HUDEP-2 (cell line): ENCODE data around the gene TSTD1.
"Not testable (repeated sequence)": the region's sequence is repeated elsewhere in the genome, so short reads cannot be mapped to it uniquely, and the experiment has no call there.

Experiments used
- DNase-seq, 76 experiments: peaks; one replicate each; lab custom pipeline; 2025; ENCODE audit not compliant: unreplicated experiment in 76 of 76; lab: John Stamatoyannopoulos, UW

TSTD1 gene

DNA sequence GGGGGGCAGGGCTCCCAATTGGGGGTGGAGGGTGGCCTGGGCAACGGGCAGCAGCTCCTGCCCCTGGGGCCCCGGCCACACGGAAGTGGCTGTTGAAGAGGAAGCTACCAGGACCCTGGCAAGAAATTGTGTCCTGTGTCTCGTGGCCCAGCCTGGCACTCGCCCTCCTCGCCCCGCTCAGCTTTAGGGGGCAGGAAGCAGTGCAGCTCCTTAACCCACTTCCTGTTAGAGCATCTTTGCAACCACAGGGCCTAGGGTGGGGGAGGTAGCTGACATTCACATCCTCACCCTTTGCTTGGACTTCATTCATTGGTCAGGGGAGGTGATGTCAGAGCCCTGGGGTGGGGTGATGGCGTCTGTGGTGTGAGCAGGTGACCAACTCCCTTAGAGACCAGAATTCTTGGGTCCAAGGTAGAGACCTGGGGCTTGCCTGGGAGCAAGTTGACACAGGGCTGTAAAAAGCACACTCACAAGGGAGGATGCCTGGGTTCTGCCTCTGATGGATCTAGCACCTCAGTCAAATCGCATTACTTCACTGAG lies 31.0 kb upstream of the TSTD1 start, which contains the start of gene ARHGAP30:
TSS of gene ARHGAP30 (minus strand) at position 161 of the 540 bp plus-strand sequence. CDS start 267 bp downstream, outside the sequence.
- peak in 1 of 76 experiments; percentile 24 for DNase-seq

DNA sequence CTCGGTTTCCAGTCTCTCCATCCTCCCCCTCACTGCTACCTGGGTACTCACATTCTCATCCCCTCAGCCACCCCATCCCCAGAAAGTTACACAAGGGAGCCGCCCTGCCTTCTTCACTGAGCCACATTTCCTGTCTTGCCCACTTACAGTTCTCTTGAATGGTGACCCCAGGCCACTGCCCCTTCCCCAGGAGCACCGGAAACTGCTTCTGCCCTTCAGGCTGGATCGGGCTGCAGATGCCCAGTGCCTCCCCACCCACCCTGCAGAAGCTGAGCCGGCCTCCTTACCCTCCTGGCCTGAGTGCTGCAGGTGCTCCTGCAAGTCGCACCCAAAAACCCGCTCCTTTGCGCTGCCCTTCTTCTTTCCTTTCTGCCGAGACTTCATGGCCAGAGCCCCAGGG lies 30.5 kb upstream of the TSTD1 start:
- DNase-seq: no peak

- DNase-seq: peak in 18 of 76 experiments; percentile 2 to 36 (median 20)
Observed at GRCh38 chr1:161068306-161069234, 29.8 kb upstream of the TSTD1 start.

GRCh38 chr1:161066694-161067093 lies 27.9 kb upstream of the TSTD1 start:
- DNase-seq: no peak

GRCh38 chr1:161065681-161066080 lies 26.9 kb upstream of the TSTD1 start:
- not testable (repeated sequence) for DNase-seq

- DNase-seq: not testable (repeated sequence)
Observed at GRCh38 chr1:161063936-161064335, 25.2 kb upstream of the TSTD1 start.

- DNase-seq: no peak
Observed at GRCh38 chr1:161061419-161061818, 22.7 kb upstream of the TSTD1 start.

- DNase-seq: no peak
Observed at GRCh38 chr1:161059293-161059692, 20.5 kb upstream of the TSTD1 start.

DNA sequence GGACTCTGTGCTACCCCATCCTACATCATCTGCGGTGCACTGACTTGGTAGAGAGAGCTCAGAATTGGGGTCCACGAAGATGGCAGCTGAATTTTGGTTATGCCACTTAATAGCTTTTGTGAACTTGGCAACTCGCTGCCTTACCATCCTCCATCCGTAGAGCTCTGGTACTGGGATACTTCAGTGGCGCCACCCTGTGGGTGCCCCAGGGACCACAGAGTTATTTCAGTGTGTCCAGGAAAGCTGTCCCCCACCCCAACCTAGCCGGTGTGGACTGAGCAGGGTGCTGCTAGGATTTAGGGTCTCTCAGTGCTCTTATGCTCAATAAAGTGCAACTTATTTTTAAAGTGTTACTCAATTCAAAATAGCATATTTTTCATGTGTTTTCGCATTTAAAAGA lies 16.0 kb upstream of the TSTD1 start:
- peak in 2 of 76 experiments; percentile 13 for DNase-seq

DNA sequence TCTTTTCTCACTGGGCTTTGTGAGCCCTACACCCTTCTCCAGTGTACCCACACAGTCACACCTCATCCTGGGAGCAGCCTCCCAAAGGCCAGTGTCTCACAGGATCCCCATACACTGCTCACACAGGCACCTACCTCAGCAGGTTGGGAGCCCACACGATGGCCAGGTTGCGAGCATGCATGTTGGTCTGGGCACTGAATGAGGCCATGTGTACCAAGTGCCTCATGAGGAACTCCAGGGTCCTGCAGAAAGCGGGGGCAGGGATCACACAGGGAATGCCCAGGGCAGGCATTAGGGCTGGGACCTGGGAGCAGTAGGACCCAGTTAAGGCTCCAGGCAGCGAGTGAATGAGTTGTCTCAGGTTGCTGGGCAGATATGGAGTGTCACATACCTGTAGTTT lies 15.5 kb upstream of the TSTD1 start:
- no peak for DNase-seq

DNA sequence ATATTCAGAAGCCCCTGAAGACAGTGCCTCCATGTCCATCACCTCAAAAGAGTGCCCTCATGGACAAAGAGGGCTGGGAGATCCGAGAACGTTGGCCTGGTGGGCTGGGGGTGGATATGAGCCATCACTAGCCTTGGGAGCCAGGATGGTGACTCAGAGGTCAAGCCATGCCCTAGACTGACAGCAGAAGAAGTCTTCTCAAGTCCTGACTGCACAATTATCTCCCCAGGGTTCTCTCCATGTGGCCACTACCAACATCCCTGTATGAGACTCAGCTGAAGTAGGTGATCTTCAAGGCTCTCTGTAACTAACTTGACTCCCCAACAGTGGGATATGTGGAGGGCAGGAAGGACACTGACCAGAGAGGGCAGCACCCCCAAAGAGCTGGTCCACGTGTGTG lies 14.1 kb upstream of the TSTD1 start:
- DNase-seq: no peak

DNA sequence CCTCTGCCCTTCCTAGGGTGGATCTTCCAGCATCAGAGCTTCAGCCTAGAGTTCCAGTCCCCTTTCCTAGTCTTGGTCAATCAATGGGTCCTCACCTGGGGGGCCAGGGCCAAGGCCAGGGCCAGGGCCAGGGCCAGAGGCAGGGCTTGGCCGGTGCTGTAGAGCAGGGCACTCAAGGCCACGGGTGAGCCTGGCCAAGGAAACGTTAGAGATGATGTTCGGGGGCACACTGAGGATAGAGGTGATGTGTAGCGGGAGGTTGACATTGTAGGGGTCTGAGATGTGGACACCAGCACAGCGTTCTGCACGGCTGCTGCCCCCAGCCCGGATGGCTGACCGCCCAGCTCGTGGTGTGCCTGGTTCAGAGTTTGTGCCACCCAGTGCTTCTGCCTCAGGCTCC lies 12.5 kb upstream of the TSTD1 start:
- no peak for DNase-seq

DNA sequence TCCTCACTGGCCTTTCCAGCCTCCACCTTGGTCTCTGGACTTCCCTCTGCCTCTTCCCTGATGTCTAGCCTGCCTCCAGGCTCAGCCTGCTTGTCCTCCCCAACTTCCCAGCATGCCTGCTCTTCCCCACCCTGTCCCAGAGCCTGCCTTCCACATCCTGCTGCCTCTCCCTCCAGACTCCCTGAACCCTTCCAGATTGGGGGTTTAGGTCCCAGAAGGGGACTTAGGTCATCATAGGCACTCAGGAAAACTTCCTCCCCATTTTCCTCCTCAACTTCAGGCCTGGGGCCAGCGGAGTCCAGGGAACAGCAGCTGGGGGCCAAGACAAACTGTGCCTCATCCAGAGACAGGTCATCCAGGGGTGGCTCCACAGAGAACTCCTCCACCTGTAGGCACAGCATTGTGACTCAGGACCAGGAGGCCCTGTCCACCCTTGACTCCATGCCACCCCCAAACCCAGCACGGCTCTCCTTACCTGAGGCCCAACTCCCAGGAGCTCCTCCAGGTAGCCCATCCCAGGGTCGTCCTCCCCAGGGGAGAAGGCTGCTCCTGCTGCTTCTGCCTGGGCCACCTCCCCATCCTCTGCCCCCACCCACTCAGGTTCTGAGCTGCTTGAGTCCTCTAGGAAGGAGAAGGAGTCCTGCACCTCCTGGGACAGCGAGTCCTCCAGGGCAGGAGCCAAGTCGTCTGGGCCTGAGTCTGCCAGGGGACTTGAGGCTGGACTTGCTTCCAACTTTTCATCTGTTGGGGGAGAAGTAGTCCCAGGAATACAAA lies 10.4 kb upstream of the TSTD1 start:
- DNase-seq: no peak

GRCh38 chr1:161047436-161048420 lies 9.0 kb upstream of the TSTD1 start:
- no peak for DNase-seq

DNA sequence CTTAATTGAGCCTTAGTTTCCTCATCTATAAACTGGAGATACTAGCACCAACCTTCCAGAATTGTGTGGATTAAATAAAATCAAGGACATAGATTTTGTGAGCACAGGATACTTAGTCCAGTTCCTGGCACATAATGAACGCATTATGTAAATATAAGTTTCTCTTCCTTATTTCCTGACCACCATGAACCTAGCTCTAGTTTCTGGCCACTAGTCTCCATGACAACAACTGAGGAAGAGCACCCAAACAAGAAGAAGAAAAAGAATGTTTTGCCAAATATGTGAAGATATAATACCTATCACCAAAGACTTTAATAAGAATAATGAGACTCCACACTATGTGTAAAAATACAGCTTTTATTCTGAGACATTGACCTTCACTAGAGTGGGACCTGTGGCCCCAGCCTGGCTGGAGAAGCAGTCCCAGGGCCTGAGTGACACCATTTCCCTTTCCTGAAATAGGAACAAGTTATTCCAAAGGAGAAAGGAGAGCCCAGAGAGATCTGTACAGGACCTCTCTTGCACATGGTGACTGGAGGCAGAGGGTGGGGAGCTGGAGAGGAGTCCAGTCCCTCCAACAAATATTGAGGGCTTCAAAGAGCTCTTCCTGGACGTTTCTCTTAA lies 8.0 kb upstream of the TSTD1 start:
- DNase-seq: no peak

DNA sequence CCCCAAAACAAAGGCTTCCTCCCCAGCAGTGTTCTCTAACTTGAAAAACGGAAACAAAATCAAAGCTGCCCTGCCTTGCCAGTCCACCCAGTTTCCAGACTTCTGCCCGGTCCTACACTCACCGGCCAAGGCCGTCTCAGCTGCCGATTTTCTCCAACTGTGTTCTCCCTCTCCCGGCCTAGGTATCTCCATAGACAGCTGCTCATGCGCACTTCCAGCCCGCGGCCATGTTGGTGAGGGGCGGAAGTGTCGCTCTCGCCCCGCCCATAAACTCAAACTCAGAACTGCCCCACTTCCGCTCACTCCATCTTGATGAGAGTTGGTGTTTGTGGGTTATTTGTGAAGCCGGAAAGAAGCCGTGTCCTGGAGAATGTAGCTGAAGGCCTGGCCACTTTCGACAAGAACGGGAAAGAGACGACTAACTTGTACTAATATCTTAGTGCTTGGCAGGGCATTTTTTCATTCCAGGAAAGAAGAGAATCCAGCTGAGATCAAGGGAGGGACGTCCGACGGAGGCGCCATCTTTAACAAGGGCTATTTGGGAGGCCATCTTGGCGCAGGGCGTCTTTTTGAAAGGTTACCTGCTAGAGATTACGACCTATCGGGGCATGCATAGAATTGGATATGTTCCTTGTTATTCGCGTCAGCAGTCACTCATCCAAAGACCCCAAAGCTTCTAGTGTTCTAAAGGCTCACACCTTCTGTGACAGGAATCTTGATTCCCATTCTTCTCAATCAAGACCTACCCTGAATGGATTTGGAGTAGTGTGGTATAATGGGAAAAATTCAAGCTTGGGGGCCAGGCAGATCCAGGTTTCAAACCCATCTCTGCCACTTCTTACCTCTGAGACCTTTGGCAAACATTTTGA lies 7.2 kb upstream of the TSTD1 start, which contains the start of gene USF1:
TSS of gene USF1 (minus strand) at position 242 of the 869 bp plus-strand sequence. CDS start 2,702 bp downstream, outside the sequence.
- DNase-seq: peak in 75 of 76 experiments; percentile 14 to 95 (median 87)

- peak in 67 of 76 experiments; percentile 13 to 74 (median 49) for DNase-seq
Observed at GRCh38 chr1:161044908-161045735, 6.4 kb upstream of the TSTD1 start.

GRCh38 chr1:161044535-161044907 lies 5.8 kb upstream of the TSTD1 start:
- DNase-seq: no peak
